KBM-7 (cell line): ENCODE results near the gene TBCD.

ENCODE experiments used
- DNase-seq: peaks from one replicate; pipeline ENCODE4 v3.0.0-alpha.2; 2015
- in situ Hi-C: fragments of 300-500 bp; cut with MboI; formaldehyde crosslinking; loops from 2 replicates; pipeline ENCODE4 v1.14.3; 2020; ENCODE audit warnings: low sequenced_read_pairs, low pct_unique_long_range_greater_than_20kb, mixed read lengths

The TBCD gene

GRCh38 chr17:82937411-82938371 lies 185.8 kb downstream of the TBCD start:
- DNase-seq = no peak
- in situ Hi-C loops = no loop called here

GRCh38 chr17:82938486-82938872 lies 186.6 kb downstream of the TBCD start:
- DNase-seq = no peak
- in situ Hi-C loops = no loop called here

GRCh38 chr17:82938873-82939620 lies 187.2 kb downstream of the TBCD start:
- in situ Hi-C loops = no loop called here
- no peak for DNase-seq

- no peak for DNase-seq
- in situ Hi-C loops = no loop called here
Observed at GRCh38 chr17:82939621-82940135, 187.8 kb downstream of the TBCD start.

GRCh38 chr17:82940226-82941020 lies 188.6 kb downstream of the TBCD start:
- no peak for DNase-seq
- in situ Hi-C loops = no loop called here

GRCh38 chr17:82941021-82942001 lies 189.4 kb downstream of the TBCD start:
- in situ Hi-C loops = no loop called here

GRCh38 chr17:82942166-82943130 lies 190.6 kb downstream of the TBCD start:
- no peak for DNase-seq
- in situ Hi-C loops = no loop called here

More at GRCh38 chr17:82941021-82942001, 189.4 kb downstream of the TBCD start:
- DNase-seq = no peak

GRCh38 chr17:82943339-82943738 lies 191.5 kb downstream of the TBCD start:
- DNase-seq = no peak

GRCh38 chr17:82943751-82944150 lies 191.9 kb downstream of the TBCD start:
- no peak for DNase-seq
- in situ Hi-C loops = no loop called here

More at GRCh38 chr17:82943339-82943738, 191.5 kb downstream of the TBCD start:
- in situ Hi-C loops = no loop called here

GRCh38 chr17:82944990-82945389 lies 193.1 kb downstream of the TBCD start:
- in situ Hi-C loops = no loop called here
- no peak for DNase-seq

- no peak for DNase-seq
- in situ Hi-C loops = no loop called here
Observed at GRCh38 chr17:82946081-82946480, 194.2 kb downstream of the TBCD start.

GRCh38 chr17:82947051-82947991 lies 195.5 kb downstream of the TBCD start:
- in situ Hi-C loops = no loop called here

GRCh38 chr17:82948081-82948511 lies 196.2 kb downstream of the TBCD start:
- in situ Hi-C loops = no loop called here
- DNase-seq = no peak

More at GRCh38 chr17:82947051-82947991, 195.5 kb downstream of the TBCD start:
- DNase-seq = no peak

- in situ Hi-C loops = no loop called here
- DNase-seq = no peak
Observed at GRCh38 chr17:82948957-82949356, 197.1 kb downstream of the TBCD start.

- DNase-seq = no peak
- in situ Hi-C loops = no loop called here
Observed at GRCh38 chr17:82949361-82949760, 197.5 kb downstream of the TBCD start.

GRCh38 chr17:82949984-82950383 lies 198.1 kb downstream of the TBCD start:
- no peak for DNase-seq
- in situ Hi-C loops = no loop called here
